HG03521 (cell line): ENCODE measurements around the gene SLC52A3.
"Not testable (repeated sequence)": the region's sequence is repeated elsewhere in the genome, so short reads cannot be mapped to it uniquely, and the experiment has no call there.

Experiments
- ATAC-seq: cut with Tn5 transposase; IDR thresholded peaks from one replicate; pipeline ENCODE4 v1.9.1; 2021; ENCODE audit warnings: mild to moderate bottlenecking, moderate library complexity; ENCODE audit not compliant: unreplicated experiment

SLC52A3 gene

GRCh38 chr20:768426-768978, at the start of gene SLC52A3:
TSS of gene SLC52A3 (minus strand) at chr20:768500. CDS start at chr20:765774, 2,726 bp downstream.
- ATAC-seq = no peak

- ATAC-seq = no peak
Observed at GRCh38 chr20:815914-816606, 47.8 kb upstream of the SLC52A3 start.

GRCh38 chr20:815226-815625, 46.9 kb upstream of the SLC52A3 start:
- ATAC-seq = no peak

- ATAC-seq = no peak
Observed at GRCh38 chr20:813390-813789, 45.1 kb upstream of the SLC52A3 start.

GRCh38 chr20:812435-812814, 44.1 kb upstream of the SLC52A3 start:
- not testable (repeated sequence) for ATAC-seq

- not testable (repeated sequence) for ATAC-seq
Observed at GRCh38 chr20:811776-812434, 43.6 kb upstream of the SLC52A3 start.

GRCh38 chr20:805713-806112, 37.4 kb upstream of the SLC52A3 start:
- ATAC-seq = no peak

- no peak for ATAC-seq
Observed at GRCh38 chr20:801678-802077, 33.4 kb upstream of the SLC52A3 start.

GRCh38 chr20:800026-800425, 31.7 kb upstream of the SLC52A3 start:
- not testable (repeated sequence) for ATAC-seq

GRCh38 chr20:798746-799145, 30.4 kb upstream of the SLC52A3 start:
- not testable (repeated sequence) for ATAC-seq

- ATAC-seq = no peak
Observed at GRCh38 chr20:796921-797320, 28.6 kb upstream of the SLC52A3 start.

GRCh38 chr20:792248-792647, 23.9 kb upstream of the SLC52A3 start:
- no peak for ATAC-seq

- no peak for ATAC-seq
Observed at GRCh38 chr20:791056-791455, 22.8 kb upstream of the SLC52A3 start.

- no peak for ATAC-seq
Observed at GRCh38 chr20:787825-788224, 19.5 kb upstream of the SLC52A3 start.

GRCh38 chr20:779771-780170, 11.5 kb upstream of the SLC52A3 start:
- no peak for ATAC-seq

- ATAC-seq = no peak
Observed at GRCh38 chr20:776165-776564, 7.9 kb upstream of the SLC52A3 start.

- ATAC-seq = no peak
Observed at GRCh38 chr20:775679-776135, 7.4 kb upstream of the SLC52A3 start.

GRCh38 chr20:774660-775057, 6.4 kb upstream of the SLC52A3 start:
- ATAC-seq = no peak

GRCh38 chr20:774016-774659, 5.8 kb upstream of the SLC52A3 start:
- ATAC-seq = no peak

- no peak for ATAC-seq
Observed at GRCh38 chr20:772806-773205, 4.5 kb upstream of the SLC52A3 start.

GRCh38 chr20:771741-772464, 3.6 kb upstream of the SLC52A3 start:
- no peak for ATAC-seq
